HG03442 (cell line): Measurements from ENCODE around the gene ANKFN1.
A peak's percentile ranks its signal among the peaks of the same experiment; 100 is the strongest.
"Not testable (repeated sequence)": the region's sequence is repeated elsewhere in the genome, so short reads cannot be mapped to it uniquely, and the experiment has no call there.

Experiments
- ATAC-seq: cut with Tn5 transposase; IDR thresholded peaks from one replicate; pipeline ENCODE4 v1.9.1; 2021; ENCODE audit warnings: mild to moderate bottlenecking, moderate library complexity; ENCODE audit not compliant: unreplicated experiment

The ANKFN1 gene

DNA sequence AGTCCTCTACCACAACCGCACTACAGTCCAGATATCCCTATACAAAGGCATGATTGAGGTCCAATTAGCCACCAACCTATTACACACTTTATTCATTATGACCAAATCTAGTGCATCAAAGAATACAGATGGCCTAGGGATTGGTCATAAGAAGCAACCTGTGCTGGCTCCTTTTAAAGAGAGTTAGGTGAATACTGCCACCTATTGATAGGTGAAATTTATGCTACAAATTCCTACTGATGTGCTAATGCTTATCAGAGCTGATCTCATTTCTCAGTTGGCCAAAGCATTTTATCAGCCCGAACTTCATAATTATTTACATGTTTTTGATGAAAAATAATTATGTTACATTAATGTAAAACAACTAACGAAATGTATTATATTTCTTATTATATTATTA, 166.3 kb downstream of the ANKFN1 start:
- peak; percentile 58 for ATAC-seq

DNA sequence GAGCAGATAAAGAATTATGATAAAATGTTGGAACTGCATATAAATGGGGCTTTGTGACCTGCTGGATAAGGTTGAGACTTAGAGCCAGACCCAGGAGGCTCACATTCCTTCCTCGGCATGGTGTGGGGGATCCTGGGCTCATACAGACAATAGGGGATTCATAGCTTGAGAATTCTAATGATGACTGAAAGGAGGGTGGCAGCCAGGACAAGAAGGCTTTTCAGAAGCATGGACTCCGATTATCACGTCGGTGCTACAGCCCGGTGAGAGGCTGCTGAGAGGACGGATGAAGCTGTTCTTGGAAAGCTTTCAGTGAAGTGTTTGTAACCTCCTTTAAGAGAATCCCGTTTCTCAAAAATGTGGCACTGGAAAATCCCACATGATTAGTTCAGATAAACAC, 167.2 kb downstream of the ANKFN1 start:
- ATAC-seq, result no peak

DNA sequence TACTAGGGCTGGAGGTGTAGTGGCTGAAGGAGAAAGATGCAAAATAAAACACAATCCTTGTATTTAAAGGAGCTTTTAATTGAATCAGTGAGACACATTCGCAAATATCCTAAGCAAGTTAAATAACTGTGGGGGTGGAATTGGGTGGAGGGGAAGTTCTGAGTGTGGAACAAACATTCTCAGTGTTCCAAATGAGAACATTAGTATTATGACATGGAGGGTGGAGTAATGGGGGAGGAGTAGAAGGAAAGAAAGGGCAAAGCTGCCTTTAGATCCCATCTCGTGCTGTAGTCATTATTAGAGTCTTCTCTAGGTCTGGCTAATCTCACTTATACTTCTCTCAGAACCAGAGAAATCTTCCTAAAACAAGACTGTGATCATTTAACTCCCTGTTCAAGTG, 169.7 kb downstream of the ANKFN1 start:
- ATAC-seq, result no peak

DNA sequence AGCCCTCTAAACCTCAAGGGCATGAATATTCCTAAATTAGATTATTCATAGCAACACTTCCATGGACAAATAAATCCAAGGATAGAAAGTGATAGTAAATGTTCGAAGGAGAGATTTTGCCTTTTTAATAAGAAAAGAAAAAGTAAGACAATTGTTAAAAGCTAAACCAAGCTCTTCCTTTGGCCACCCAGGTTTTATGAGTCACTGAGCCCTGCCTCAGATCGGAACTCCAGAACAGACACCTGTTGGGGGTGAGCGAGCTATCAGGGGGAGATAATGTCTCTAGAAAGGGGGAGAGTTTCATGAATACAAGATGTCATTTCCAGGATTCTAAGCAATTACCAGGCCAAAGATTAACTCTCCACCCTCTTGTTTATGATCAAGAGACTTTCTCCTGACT, 171.4 kb downstream of the ANKFN1 start:
- ATAC-seq, result no peak

DNA sequence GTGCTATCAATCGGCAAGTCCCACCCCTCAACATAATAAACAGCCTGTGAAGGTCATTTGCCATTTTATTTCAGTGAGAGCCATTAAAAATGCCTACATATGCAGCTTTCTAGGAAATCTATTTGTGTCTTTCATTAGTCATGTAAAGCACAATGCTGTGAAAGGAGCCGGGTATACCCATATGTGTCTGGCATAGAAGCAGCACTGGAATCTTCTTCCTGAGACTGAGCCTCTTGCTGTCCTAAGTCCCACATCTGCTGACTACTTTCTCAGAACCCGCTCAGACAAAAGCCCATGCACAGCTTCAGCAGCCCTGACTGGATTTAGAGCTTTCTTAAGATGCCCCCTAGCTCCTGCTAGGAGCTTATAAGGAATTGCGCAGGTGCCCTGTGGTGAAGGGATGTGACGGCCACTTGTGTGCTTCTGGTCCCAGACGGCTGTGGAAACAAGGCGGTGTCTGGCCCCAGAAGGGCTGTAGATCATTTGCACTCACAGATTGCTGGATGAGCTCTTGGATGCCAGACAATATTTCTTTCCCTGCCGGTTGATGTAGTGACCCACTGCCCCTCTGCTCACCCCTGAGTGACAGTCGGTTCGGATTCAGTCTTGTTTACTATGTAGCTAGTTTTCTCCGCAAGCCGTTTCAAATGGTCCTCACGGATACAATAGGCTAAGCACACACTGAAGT, 172.2 kb downstream of the ANKFN1 start:
- ATAC-seq, result no peak

DNA sequence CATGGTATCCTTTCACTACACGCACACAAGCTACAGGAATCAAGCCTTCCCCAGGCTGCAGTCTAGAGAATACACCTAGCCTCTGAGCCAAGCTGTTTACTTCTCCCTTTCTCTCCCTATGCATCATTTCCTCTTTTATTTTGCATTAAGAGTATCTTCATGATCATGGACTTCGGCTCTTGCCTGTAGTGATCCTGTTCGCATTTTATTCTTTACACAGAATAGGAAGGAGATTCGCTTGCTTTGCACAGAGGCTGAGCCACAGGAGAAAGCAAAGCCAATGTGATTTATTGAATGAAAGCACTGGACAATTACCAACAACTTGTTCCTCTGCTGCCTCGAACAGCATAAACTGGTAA, 172.7 kb downstream of the ANKFN1 start:
- ATAC-seq, result no peak

DNA sequence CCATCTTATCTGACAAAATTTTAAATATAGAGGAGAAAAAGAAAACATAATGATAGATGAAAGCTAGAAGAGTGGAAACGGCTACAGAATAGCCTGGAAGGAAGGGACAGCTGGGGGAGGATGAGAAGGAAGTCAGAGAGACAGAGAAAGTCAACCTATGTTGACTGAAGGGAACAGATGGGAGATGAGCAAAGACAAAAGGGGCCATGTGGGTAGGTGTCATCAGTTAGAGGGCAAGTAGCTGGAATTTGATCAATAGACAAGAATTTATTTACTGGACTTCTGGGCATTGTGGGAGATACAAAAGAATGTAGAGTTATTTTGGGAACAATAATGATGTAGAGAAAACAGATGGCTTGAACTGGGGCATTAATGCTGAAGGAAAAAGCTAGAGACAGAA, 194.4 kb downstream of the ANKFN1 start:
- ATAC-seq, result no peak

DNA sequence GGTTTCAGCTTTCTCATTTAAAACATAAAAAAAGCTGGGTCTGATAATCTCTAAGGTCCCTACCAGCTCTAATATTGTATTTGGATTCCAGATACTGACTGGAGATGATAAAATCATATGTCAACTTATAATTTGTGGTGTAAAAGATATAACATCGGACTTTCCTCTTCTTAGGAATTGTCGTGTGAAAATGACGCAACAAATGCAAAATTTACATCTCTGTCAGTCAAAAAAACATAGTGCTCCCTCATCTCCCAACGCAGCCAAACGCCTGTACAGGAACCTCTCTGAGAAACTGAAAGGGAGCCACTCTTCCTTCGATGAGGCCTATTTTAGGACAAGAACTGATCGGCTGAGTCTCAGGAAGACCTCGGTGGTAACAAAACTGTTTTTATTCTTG, 197.3 kb downstream of the ANKFN1 start:
- ATAC-seq, result no peak

DNA sequence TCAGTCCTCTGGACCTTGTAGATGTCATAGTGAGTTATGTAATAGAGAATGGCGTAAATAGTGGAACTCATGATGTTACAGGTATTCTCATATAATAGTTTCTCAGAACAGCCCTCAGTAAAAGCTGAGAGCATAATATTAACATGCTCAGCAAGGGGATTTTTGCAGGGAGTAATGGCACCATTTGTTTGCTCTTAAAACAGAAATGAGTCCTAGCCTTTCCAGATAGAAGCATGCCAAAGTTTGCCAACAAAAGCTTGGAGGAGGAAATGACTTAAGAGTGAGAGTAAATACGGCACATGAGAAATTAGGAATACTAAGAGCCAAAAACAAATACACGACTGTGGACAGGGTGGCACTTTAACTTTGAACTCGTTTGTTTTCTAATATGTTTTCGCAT, 198.4 kb downstream of the ANKFN1 start:
- no peak for ATAC-seq

DNA sequence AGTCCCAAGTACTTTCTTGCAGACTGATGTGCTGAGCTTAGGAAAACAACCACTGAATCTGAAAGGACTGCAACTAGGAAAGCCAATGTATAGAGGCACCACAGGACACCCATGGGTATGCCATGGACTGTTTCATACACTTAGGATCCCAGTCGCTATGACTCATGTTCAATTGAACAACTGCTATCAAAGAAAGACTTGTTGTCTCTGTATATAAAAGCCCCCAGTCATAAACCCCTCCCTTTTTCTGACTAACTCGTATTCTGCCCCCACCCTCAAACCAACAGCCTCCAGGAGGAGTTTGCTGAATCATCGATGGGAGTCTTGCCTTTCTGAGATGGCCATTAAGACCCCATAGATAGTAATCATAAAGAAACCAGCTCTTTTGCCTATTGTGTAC, 205.4 kb downstream of the ANKFN1 start:
- no peak for ATAC-seq

DNA sequence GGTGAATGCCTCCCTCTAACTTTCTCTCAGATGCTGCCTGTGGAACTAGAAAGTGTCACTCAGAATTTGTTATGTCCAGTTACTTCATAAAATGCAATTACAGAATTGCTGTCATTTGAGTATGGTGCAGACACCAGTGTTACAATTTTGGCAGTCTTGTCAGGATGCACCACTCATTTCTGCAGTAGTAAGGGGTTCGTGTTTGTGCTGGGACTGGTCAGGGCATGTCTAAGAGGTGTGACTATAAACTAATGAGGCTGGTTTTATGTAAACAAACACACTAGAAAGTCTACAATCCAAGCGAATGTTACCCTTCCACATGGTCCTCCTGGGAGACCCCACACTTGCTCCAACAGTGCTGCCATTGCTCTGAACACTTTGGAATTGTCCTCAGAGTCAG, 206.2 kb downstream of the ANKFN1 start:
- ATAC-seq, result no peak

DNA sequence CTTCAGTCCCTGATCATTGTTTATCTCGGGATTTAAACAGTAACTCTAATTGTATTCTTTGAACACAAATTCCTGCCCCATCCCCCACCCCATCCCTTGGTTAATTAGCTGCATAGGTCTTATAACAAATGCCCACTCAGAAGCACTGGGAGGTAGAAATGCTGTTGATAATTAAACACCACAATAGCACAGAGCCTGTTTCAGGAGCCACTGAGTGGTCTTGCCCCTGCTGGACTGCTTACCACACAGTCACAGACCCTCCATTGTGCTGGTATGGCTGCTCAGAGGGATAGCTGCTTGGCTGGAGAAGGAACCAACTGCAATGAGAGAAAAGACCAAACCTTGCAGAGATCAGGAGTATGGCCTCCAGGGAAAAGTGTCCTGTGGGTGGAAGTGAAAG, 214.1 kb downstream of the ANKFN1 start:
- ATAC-seq, result no peak

DNA sequence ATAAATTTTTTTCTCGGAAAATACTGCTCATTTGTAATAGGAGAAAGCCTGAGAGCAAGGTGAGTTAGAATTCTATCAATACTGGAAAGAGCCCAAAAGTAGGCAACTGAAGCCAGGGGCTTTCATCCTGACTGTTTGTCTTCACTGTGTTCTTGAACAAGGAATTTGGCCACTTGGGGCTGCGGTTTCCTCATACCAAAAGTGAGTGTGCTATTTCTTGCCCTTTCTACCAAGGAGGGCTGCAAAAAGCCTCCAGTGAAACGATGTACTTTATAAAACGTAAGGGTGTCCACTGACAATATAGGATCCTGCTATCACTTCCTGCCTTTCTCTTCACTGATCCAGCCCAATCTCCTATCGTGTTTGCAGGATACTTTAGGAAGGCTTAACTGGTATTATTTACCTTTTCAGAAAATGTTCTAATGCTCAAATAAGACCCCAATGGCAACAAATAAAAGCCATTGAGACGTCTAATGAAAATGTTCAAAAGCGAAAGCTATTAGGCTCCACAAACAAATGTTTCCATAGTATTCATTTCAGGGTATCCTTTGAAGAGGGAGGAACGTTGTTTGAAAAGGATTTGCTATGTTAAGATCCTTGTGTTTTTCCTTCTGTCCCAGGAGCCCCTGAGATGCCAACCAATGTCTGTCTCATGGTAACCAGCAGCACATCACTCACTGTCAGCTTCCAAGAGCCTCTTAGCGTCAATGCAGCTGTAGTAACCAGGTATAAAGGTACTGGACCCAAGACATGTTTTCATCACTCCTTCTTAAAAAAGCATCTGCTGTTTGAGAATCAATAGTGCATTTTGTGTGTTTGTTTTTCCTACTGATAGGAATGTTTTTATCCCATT, 220.9 kb downstream of the ANKFN1 start:
- ATAC-seq, result no peak

DNA sequence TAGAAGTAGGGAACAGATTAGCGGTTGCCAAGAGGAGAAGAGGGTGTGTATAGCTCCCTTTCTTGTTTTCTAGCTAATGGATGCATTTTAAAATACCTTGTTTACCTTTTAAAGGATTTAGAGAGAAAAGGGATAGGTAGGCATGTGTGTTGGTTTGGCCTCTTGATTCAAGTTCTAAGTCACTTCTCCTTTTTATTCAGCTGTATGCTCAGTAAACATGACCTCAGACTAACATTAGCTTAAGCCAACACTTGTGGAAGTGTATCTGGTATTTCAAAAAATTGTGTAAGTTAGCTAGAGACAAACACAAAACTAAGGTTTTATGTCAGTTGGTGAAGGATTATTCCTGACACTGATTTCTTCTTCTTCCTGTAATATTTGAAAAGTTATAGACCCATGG, 236.1 kb downstream of the ANKFN1 start:
- ATAC-seq, result no peak

DNA sequence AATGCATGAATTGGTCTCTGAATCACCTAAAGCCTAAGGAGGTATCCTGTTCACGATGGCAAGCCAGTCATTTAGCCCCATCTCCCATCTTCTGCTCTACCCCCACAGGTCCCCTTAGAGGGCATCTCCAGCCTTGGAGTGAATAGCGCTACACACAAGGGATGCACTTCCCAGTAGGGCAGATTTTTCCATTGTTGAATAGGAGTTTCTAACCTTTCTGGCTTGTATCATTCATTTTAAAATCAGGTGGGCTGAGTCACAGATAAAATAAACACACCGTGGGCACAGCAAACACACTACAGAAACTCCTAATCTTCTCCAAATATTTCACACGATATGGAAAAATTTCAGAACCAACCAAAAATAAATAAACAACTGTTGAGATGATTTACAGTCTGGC, 239.0 kb downstream of the ANKFN1 start:
- ATAC-seq, result no peak

DNA sequence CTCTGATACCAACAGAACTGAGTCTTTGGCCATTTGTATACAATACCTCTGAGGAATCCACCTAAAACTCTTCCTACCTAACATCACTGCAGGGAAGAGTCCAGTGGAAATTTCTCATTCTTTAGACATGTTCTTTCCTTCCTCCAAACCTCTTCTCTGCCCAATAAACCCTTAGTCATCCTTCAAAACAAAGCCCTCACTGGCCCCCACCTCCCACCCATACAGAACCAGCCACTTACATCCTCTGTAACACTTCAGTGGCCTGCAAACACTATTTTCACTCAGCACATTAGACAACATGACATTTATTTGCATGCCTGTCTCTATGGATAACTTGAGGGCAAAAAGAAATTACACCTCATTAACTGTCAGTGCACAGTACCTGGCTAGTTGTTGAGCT, 239.9 kb downstream of the ANKFN1 start:
- no peak for ATAC-seq

DNA sequence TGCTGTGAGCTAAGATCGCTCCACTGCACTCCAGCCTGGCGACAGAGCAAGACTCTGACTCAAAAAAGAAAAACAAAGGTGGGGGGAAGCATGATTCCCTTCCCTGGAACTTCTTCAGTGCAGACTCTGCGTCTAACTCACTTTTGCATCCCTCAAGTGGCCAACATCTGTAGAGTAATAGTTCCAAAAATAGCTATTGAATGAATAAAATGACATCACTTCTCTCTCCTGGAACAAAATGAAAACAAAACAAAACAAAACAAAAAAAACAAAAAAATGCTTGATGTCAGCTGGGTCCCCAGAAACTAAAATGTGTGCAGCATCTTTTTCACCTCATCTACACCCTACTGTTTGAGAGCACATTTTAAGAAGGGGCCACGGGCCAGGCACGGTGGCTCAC, 242.5 kb downstream of the ANKFN1 start:
- no peak for ATAC-seq

DNA sequence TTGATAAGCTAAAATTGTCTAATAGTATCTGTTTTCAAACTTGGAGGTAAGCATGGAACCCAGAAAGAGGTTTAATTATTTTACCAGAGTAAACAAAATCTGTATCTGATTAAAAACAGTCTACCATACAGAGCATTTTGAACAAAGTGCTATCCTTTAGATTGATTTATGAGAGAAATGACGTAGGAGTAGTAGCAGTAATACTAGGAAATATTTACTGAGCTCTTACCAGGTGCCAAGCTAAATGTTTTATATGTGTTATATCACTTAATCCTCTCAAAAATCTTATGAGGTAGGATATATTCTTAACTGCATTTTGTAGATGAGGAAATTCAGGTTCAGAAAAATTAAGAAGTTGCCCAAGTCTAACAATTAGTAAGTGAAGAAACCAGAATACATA, 253.8 kb downstream of the ANKFN1 start:
- ATAC-seq, result no peak

DNA sequence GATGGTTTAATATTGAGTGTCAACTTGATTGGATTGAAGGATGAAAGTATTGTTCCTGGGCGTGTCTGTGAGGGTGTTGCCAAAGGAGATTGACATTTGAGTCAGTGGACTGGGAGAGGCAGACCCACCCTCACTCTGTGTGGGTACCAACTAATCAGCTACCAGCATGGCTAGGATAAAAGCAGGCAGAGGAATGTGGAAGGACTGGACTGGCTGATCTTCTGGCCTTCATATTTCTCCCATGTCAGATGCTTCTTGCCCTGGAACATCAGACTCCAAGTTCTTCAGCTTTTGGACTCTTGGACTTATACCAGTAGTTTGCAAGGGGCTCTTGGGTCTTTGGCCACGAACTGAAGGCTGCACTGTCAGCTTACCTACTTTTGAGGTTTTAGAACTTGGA, 259.1 kb downstream of the ANKFN1 start:
- ATAC-seq, result not testable (repeated sequence)

DNA sequence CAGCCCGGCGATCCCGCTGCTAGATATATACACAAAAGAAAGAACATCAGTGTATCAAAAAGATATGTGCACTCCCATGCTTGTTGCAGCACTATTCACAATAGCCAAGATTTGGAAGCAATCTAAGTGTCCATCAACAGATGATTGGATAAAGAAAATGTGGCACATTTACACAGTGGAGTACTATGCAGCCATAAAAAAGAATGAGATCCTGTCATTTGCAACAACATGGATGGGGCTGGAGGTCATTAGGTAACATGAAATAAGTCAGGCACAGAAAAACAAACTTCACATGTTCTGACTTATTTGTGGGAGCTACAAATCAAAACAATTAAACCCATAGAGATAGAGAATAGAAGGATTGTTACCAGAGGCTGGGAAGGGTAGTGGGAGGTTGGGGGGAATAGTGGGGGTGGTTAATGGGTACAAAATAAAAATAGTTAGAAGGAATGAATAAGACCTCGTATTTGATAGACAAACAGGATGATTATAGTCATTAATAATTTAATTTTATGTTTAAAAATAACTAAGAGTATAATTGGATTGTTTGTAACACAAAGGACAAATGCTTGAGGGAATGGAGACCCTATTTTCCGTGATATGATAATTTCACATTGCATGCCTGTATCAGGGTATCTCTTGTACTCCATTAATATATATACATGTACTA, 263.5 kb downstream of the ANKFN1 start:
- no peak for ATAC-seq

DNA sequence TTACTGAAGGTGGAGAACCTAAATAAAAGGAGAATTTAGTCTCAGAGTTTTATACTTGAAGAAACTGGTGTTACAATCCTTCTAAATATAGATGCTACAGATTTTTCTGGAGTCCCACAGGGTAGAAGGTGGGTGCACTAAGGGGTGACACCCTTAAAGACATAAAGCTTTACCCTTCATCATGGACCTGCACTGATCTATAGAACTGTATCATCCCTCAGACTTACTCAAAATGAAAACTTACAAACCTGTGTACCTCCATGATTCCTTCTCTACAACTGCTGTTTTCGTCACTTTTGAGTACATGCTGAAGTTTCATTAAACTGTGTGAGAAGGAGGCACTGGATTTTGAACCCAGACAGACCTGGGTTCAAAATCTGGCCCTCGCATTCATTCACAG, 270.7 kb downstream of the ANKFN1 start:
- ATAC-seq, result no peak

DNA sequence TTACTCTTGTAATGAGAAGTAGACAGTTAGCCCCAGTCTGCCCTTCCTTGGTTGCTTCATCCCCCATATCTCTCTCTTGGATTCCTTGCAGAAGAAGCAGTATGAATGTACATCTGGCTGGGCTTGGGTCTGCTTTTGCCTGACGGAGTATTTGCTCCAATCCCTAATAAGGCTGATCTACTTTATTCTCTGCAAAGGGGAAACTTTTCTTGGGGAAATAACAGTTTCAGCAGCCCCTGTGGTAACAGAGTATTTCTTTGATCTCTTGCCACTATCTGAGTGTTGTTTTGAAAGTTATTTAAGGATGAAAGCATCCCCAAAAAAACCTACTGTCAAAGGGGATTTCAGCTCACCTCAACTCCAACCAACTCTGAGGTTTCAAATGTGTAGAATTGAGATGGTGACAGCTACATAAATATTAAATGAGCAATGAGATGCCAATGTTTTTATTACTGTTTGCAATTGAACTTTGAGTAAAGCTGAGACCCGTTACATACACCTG, 271.3 kb downstream of the ANKFN1 start:
- ATAC-seq, result no peak
